Body of pancreas (tissue), 4 donors: ENCODE data around the gene THSD7B.

Source experiments
- CTCF ChIP-seq, 7 experiments: fragments of 450-650 bp in 4 of 7; fragments of 200-600 bp in 3 of 7; sonication (generic) in 3 of 7; IDR thresholded peaks; one replicate each; pipeline ENCODE4 v1.5.1; 2016 to 2019; ENCODE audit warnings: antibody characterized with exemption in 7 of 7
- POLR2A ChIP-seq, 3 donors: fragments of 450-650 bp; IDR thresholded peaks; one replicate each; pipeline ENCODE4 v1.6.1; 2016; ENCODE audit warnings: antibody characterized with exemption in 3 of 3, mild to moderate bottlenecking in 2 of 3

- TF ChIP-seq CTCF (IDR thresholded peaks at IDR 0.05) (no peak), POLR2A (IDR thresholded peaks at IDR 0.05) (no peak)
These were observed 237.6 kb downstream of the THSD7B start for GRCh38 chr2:137002896-137003295.
